Measurements from ENCODE around the gene C10orf120.

The C10orf120 gene

DNA sequence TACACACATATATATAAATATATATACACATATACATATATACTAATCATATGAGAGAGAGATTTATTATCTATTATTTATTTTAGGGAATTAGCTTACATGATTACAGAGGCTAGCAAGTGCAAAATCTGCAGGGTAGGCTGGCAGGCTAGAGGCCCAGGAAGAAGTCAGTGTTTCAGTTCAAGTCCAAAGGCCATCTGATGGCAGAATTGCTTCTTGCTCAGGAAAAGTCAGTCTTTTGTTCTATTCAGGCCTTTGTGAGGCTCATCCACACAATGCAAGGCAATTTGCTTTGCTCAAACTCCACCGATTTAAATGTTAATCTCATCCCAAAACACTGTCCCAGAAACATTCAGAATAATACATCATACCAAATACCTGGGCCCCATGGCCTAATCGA is 2.6 kb upstream of the C10orf120 start:
- no peak overlapping the region for H3K27ac ChIP-seq (ENCODE audit: low read length)
- H3K9me3 ChIP-seq (ENCODE audit: insufficient read depth, low read depth, low read length): no peaks in the 10 kb centered on the region
- H3K9ac ChIP-seq (ENCODE audit: low read depth, low read length): no peak overlapping the region

DNA sequence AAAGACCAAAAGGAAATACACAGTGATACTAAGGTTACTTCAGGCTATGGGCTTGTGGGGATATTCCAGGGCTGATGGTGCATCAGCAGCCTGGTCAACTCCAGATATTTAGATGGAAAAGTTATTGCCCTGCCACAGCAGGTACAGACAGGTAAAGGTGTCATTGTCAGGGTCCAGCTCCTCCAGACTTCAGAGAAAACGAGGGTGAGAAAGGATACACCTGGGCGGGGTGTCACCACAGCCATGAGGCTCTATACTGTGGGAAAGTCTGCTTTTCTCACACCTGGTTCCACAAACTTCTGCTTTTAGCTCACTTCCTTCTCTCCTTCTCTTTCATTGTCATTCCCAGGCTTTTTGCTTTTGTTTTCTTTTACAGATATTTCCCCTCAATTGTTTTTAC is 2.0 kb upstream of the C10orf120 start:
- no peaks in the 10 kb centered on the region for H3K9me3 ChIP-seq (ENCODE audit: insufficient read depth, low read depth, low read length)
- no peaks in the 10 kb centered on the region for H3K27me3 ChIP-seq (ENCODE audit: insufficient read depth, low read length)
- H3K4me1 ChIP-seq (ENCODE audit: insufficient read depth, low read length): 0 out of 2 replicates have a peak, but pooled peaks cover 4% of the 10 kb centered on the region
- H3K4me3 ChIP-seq (ENCODE audit: low read length): no peak overlapping the region
- H3K27ac ChIP-seq (ENCODE audit: low read length): no peak overlapping the region
- no peak overlapping the region for H3K9ac ChIP-seq (ENCODE audit: low read depth, low read length)
- no peaks in the 10 kb centered on the region for H3K36me3 ChIP-seq (ENCODE audit: insufficient read depth, low read depth, low read length)

More for the DNA sequence above, 2.6 kb upstream of the C10orf120 start:
- H3K4me3 ChIP-seq (ENCODE audit: low read length): no peak overlapping the region
- 0 out of 2 replicates have a peak, but pooled peaks cover 4% of the 10 kb centered on the region for H3K4me1 ChIP-seq (ENCODE audit: insufficient read depth, low read length)
- H3K36me3 ChIP-seq (ENCODE audit: insufficient read depth, low read depth, low read length): no peaks in the 10 kb centered on the region
- no peaks in the 10 kb centered on the region for H3K27me3 ChIP-seq (ENCODE audit: insufficient read depth, low read length)

DNA sequence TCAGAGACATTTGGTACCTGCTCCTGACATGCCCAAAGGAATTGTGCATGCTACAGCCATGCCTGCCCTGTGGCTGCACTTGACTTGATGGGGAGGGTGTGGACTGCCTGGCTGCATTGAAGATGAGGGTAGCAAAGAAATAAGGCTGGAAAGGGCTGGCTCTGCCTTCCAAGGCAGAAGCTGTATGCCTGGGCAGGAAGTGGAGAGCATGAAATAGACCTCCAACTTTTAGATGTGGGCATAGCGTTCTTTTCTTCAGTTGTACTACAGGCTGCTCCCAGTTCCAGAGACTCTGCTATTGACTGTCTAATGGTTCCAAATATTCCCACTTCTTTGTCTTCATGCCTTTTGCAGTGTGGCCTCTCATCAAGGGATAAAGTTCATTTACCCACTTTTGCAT is 3.0 kb downstream of the C10orf120 start:
- H3K36me3 ChIP-seq (ENCODE audit: insufficient read depth, low read depth, low read length): no peaks in the 10 kb centered on the region
- H3K4me3 ChIP-seq (ENCODE audit: low read length): no peak overlapping the region
- no peak overlapping the region for H3K9ac ChIP-seq (ENCODE audit: low read depth, low read length)

DNA sequence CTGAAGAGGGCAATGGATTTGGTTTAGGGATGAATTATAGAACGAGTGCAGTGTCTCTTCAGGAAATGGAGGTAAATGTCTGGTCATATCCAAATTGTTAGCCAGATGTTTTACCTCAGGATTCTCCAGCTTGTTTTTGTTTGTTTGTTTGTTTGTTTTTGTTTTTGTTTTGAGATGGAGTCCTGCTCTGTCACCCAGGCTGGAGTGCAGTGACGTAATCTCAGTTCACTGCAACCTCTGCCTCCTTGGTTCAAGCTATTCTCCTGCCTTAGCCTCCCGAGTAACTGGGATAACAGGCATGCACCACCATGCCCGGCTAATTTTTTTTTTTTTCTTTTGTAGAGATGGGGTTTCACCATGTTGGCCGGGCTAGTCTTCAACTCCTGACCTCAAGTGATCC is 6.9 kb downstream of the C10orf120 start:
- Histone ChIP-seq H3K9ac (ENCODE audit: low read depth, low read length) (no peak overlapping the region), H3K27ac (ENCODE audit: low read length) (no peak overlapping the region), H3K27me3 (ENCODE audit: insufficient read depth, low read length) (peaks cover 9% of the 10 kb centered on the region; the same call in 1 of the 2 replicates), H3K4me3 (ENCODE audit: low read length) (no peak overlapping the region), H3K4me1 (ENCODE audit: insufficient read depth, low read length) (no peaks in the 10 kb centered on the region), H3K36me3 (ENCODE audit: insufficient read depth, low read depth, low read length) (no peaks in the 10 kb centered on the region), H3K9me3 (ENCODE audit: insufficient read depth, low read depth, low read length) (no peaks in the 10 kb centered on the region)

More for the DNA sequence above, 3.0 kb downstream of the C10orf120 start:
- peaks cover 7% of the 10 kb centered on the region; the same call in 1 of the 2 replicates for H3K27me3 ChIP-seq (ENCODE audit: insufficient read depth, low read length)
- no peaks in the 10 kb centered on the region for H3K9me3 ChIP-seq (ENCODE audit: insufficient read depth, low read depth, low read length)
- H3K27ac ChIP-seq (ENCODE audit: low read length): no peak overlapping the region
- 0 out of 2 replicates have a peak, but pooled peaks cover 2% of the 10 kb centered on the region for H3K4me1 ChIP-seq (ENCODE audit: insufficient read depth, low read length)

DNA sequence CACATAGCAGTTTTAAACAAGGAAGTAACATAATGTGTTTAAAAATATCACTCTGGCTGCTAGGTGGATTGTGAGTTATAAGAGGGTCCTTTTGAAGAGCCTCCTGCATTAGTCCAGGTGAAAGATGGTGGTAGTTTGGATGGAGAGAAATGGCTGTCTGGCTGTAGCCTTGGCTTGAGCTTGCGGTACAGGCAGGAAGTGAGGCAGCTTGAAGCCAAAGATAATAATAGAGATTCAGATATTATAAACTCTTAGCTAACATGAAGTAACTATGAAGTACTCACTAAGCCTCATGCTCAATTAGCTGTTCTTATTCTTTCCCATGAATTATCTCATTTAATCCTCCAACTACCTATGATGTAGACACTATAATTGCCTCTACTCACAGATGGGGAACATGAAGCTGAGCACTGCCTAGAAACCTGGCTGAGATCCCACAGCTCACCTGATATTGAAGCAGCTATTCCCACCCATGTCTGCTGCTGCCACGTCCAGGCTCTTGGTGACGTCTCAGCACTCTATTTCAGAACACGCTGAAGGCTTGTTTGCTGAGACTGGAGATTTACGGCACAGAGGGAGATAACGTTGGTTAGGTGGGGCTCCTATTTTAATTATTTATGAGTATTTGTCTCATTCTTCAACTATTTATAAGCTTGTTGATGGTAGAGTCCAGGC is 10.4 kb downstream of the C10orf120 start:
- no peak overlapping the region for H3K4me3 ChIP-seq (ENCODE audit: low read length)
- H3K27ac ChIP-seq (ENCODE audit: low read length): no peak overlapping the region
- H3K27me3 ChIP-seq (ENCODE audit: insufficient read depth, low read length): peaks cover 9% of the 10 kb centered on the region; the same call in 1 of the 2 replicates
- no peaks in the 10 kb centered on the region for H3K4me1 ChIP-seq (ENCODE audit: insufficient read depth, low read length)
- H3K9me3 ChIP-seq (ENCODE audit: insufficient read depth, low read depth, low read length): no peaks in the 10 kb centered on the region
- no peaks in the 10 kb centered on the region for H3K36me3 ChIP-seq (ENCODE audit: insufficient read depth, low read depth, low read length)
- no peak overlapping the region for H3K9ac ChIP-seq (ENCODE audit: low read depth, low read length)

DNA sequence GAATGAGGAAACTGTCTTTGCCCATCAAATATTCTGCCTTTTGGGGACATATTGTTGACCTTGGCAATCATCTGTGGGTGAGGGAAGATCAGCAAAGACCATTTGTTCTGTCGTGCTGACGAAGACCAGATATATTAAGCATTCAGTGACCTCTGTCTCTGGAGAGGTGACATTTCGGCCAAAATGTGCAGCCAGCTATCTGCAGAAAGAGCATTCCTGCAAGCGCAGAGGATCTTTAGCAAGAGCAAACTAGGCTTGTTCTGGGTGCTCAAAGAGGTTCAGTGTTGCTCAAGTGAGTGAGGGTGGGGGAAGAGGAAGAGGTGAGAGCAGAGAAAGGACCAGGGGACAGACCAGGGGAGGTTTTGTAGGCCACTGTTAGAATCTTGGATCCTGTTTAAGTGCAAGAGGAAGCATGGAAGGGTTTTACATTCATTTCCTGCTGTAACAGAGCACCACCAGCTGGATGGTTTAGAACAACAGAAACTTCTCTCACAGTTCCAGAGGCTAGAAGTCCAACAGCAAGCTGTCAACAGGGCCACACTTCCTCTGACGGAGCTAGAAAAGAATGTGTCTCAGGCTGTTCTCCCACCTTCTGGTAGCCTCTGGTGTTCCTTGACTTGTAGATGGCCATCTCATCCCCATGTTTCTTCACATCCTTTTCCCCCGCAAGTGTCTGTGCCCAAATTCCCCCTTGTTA is 11.2 kb downstream of the C10orf120 start:
- Histone ChIP-seq H3K9ac (ENCODE audit: low read depth, low read length) (no peak overlapping the region), H3K4me1 (ENCODE audit: insufficient read depth, low read length) (no peaks in the 10 kb centered on the region), H3K4me3 (ENCODE audit: low read length) (no peak overlapping the region), H3K9me3 (ENCODE audit: insufficient read depth, low read depth, low read length) (no peaks in the 10 kb centered on the region), H3K36me3 (ENCODE audit: insufficient read depth, low read depth, low read length) (no peaks in the 10 kb centered on the region), H3K27me3 (ENCODE audit: insufficient read depth, low read length) (peaks cover 13% of the 10 kb centered on the region; the same call in 1 of the 2 replicates), H3K27ac (ENCODE audit: low read length) (no peak overlapping the region)

DNA sequence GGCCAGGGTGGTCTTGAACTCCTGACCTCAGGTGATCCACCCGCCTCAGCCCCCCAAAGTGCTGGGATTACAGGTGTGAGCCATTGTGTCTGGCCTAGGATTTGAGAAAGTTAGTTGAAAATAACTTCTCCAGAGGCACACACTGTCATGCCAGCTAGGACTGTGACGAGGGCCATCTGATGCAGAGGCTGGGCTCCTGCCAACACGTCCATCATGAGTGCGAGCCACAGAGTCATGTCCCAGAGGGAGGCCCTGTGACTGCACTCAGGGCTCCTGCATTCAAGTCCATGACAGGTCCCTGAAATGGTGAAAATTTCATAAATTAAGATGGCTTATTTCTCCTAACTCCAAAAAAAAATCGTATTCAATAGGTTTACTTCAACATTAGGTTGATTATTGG is 17.1 kb downstream of the C10orf120 start:
- Histone ChIP-seq H3K9ac (ENCODE audit: low read depth, low read length) (no peak overlapping the region), H3K4me3 (ENCODE audit: low read length) (no peak overlapping the region), H3K27me3 (ENCODE audit: insufficient read depth, low read length) (peaks cover 5% of the 10 kb centered on the region), H3K27ac (ENCODE audit: low read length) (no peak overlapping the region), H3K4me1 (ENCODE audit: insufficient read depth, low read length) (no peaks in the 10 kb centered on the region), H3K36me3 (ENCODE audit: insufficient read depth, low read depth, low read length) (no peaks in the 10 kb centered on the region), H3K9me3 (ENCODE audit: insufficient read depth, low read depth, low read length) (no peaks in the 10 kb centered on the region)

DNA sequence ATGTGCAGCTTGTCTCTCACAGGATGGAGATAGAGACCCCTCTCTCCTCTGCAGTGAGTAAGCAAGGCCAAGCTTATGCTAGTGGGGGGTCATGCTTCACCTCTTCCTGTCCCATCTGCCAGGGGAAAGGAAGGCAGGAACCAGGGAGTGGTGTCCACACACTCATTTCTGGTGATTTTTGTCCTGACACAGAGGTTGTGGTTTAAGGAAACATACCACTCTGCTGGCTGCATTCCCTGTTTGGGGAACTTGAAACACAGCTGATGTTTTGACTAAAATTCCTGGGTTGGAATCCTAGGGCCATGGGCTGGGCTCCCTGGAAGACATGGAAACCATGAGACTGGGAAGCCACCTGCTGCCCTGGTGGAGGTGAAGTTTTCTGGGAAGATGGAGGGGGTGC is 21.4 kb downstream of the C10orf120 start:
- Histone ChIP-seq H3K27me3 (ENCODE audit: insufficient read depth, low read length) (no peaks in the 10 kb centered on the region; the same call in none of the 2 replicates), H3K36me3 (ENCODE audit: insufficient read depth, low read depth, low read length) (no peaks in the 10 kb centered on the region), H3K9me3 (ENCODE audit: insufficient read depth, low read depth, low read length) (no peaks in the 10 kb centered on the region), H3K27ac (ENCODE audit: low read length) (no peak overlapping the region), H3K4me1 (ENCODE audit: insufficient read depth, low read length) (no peaks in the 10 kb centered on the region), H3K9ac (ENCODE audit: low read depth, low read length) (no peak overlapping the region), H3K4me3 (ENCODE audit: low read length) (no peak overlapping the region)

DNA sequence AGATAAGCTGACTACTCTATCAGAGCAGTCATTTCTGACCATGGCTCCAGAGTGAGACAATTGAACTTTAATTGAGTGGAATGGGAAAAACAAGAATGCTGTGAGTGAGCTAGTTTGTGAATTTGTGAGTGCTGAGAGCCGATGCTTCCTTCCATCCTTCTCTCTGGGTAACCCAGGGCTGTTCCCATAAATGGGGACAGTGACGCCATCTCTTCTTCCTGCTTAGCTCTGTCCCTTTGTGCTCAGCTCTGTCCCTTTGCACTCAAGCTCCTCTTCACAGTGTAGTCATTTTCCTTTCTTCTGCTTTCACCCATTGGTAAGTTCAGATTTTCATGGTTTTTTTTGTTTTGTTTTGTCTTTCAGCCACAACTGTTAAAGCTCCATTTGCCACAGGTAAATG is 24.4 kb downstream of the C10orf120 start:
- Histone ChIP-seq H3K9ac (ENCODE audit: low read depth, low read length) (no peak overlapping the region), H3K4me3 (ENCODE audit: low read length) (no peak overlapping the region), H3K9me3 (ENCODE audit: insufficient read depth, low read depth, low read length) (no peaks in the 10 kb centered on the region), H3K4me1 (ENCODE audit: insufficient read depth, low read length) (no peaks in the 10 kb centered on the region), H3K27me3 (ENCODE audit: insufficient read depth, low read length) (no peaks in the 10 kb centered on the region; the same call in none of the 2 replicates), H3K36me3 (ENCODE audit: insufficient read depth, low read depth, low read length) (no peaks in the 10 kb centered on the region), H3K27ac (ENCODE audit: low read length) (no peak overlapping the region)

DNA sequence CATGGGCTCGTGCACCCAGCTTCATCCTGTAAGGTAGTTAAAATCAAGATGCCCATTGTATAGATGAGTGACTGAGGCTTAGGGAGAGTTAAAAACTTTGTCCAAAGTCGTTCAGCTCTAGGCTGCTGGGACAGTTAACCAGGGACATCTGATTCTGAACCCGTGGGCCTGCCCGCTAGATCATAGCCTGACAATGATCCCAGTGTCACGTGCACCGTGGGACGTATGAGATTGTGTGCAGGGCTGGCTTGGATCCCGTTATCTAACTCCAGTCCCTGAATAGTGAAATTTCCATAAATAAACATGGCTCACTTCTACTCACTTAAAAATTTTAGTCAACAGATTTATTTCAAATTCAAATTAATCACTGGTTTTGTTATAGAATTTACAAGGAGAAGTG is 24.9 kb downstream of the C10orf120 start:
- Histone ChIP-seq H3K4me1 (ENCODE audit: insufficient read depth, low read length) (no peaks in the 10 kb centered on the region), H3K27me3 (ENCODE audit: insufficient read depth, low read length) (no peaks in the 10 kb centered on the region; the same call in 1 of the 2 replicates), H3K27ac (ENCODE audit: low read length) (no peak overlapping the region), H3K9me3 (ENCODE audit: insufficient read depth, low read depth, low read length) (no peaks in the 10 kb centered on the region), H3K4me3 (ENCODE audit: low read length) (no peak overlapping the region), H3K9ac (ENCODE audit: low read depth, low read length) (no peak overlapping the region), H3K36me3 (ENCODE audit: insufficient read depth, low read depth, low read length) (no peaks in the 10 kb centered on the region)

DNA sequence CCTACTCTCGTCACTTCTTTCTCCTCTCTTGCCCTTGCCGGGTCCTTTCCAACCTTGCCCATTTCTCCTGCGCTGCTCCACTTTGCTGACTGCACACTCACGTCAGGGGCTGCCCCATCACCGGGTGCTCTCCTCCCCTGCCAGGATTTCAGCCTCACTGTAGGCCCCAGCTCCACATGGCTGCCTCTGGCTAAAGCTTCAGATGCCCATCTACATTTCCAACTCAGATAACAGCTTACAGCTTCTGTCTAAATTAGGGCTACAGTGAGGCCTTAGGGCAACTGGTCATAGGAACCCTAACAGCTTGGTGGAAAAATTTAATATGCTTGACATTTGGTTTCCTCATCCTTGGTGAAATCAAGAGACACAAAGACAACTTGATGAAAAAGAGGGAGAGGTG is 25.9 kb downstream of the C10orf120 start:
- Histone ChIP-seq H3K27me3 (ENCODE audit: insufficient read depth, low read length) (no peaks in the 10 kb centered on the region; the same call in 1 of the 2 replicates), H3K9me3 (ENCODE audit: insufficient read depth, low read depth, low read length) (no peaks in the 10 kb centered on the region), H3K9ac (ENCODE audit: low read depth, low read length) (no peak overlapping the region), H3K4me3 (ENCODE audit: low read length) (no peak overlapping the region), H3K36me3 (ENCODE audit: insufficient read depth, low read depth, low read length) (no peaks in the 10 kb centered on the region), H3K4me1 (ENCODE audit: insufficient read depth, low read length) (no peaks in the 10 kb centered on the region), H3K27ac (ENCODE audit: low read length) (no peak overlapping the region)

DNA sequence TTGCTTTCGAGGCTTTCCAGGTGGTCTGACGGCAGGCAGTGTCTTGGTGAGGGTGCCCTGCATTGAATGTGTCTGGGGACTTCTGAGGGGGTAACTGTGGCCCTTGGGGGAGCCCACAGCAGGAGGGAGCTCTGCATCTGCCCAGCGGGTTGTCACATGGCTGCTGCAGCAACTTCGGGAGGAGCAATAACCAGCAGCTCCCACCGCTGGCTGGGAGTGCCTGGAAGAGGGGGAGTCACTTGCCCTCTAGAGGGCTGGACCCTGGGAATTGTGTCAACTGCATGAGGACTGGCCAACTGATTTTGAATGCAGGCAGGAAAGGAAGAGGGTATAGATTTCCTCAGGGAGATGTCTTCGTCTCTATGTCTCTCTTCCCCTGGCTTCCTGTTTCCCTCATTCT is 26.4 kb downstream of the C10orf120 start:
- Histone ChIP-seq H3K9ac (ENCODE audit: low read depth, low read length) (no peak overlapping the region), H3K9me3 (ENCODE audit: insufficient read depth, low read depth, low read length) (no peaks in the 10 kb centered on the region), H3K4me3 (ENCODE audit: low read length) (no peak overlapping the region), H3K27me3 (ENCODE audit: insufficient read depth, low read length) (no peaks in the 10 kb centered on the region; the same call in 1 of the 2 replicates), H3K4me1 (ENCODE audit: insufficient read depth, low read length) (no peaks in the 10 kb centered on the region), H3K27ac (ENCODE audit: low read length) (no peak overlapping the region), H3K36me3 (ENCODE audit: insufficient read depth, low read depth, low read length) (no peaks in the 10 kb centered on the region)
